ENCODE data around the gene COX19.
A peak's percentile ranks its signal among the peaks of the same experiment; 100 is the strongest.
"Not testable (repeated sequence)": the region's sequence is repeated elsewhere in the genome, so short reads cannot be mapped to it uniquely, and the experiment has no call there.

Gene COX19

DNA sequence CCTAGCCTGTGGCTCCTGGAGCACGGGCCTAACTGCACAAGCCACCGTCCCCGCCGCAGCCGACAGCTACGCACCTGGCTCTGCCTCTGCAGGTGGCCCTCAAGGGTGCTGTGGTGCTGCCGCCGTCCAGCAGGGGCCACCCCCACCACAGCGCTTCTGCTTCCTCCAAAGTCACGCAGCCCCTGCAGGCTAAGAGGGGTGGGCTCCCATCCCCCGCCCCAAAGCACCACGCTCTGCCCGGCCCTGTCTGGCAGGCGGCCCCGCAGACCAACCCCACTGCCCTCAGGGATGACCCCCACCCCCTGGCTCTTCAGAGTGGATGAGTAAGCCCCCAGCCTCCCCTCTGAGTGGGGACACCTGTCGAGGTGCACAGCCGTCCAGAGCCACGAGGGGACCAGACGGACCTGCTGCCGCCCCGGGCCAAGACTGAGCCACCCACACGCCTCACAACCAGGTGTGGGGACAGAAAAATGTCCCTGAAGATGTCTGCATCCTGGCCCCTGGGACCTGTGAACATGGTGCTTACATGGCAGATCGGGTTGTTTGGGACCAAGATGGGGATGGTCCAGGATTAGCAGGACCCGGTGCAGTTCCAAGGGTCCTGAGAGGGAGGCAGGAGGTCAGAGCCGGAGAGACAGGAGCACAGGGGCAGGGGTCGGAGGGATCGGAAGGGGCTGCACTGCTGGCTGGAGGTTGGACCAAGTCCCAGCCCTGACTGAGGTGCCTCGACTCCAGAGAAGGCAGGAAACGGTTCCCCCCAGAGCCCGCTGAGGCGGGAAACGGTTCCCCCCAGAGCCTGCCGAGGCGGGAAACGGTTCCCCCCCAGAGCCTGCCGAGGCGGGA, 11.9 kb downstream of the COX19 start:
- Histone ChIP-seq H3K36me3 (ENCODE audit: control insufficient read depth, insufficient read depth, low read length) (peaks cover 12% of the 10 kb centered on the region), H3K27me3 (replicated peaks; ENCODE audit: control insufficient read depth, insufficient read depth, low read length) (no peaks in the 10 kb centered on the region), H3K4me3 (replicated peaks; ENCODE audit: low read depth, low read length) (no peak overlapping the region)
- TF ChIP-seq, protein P1, sequence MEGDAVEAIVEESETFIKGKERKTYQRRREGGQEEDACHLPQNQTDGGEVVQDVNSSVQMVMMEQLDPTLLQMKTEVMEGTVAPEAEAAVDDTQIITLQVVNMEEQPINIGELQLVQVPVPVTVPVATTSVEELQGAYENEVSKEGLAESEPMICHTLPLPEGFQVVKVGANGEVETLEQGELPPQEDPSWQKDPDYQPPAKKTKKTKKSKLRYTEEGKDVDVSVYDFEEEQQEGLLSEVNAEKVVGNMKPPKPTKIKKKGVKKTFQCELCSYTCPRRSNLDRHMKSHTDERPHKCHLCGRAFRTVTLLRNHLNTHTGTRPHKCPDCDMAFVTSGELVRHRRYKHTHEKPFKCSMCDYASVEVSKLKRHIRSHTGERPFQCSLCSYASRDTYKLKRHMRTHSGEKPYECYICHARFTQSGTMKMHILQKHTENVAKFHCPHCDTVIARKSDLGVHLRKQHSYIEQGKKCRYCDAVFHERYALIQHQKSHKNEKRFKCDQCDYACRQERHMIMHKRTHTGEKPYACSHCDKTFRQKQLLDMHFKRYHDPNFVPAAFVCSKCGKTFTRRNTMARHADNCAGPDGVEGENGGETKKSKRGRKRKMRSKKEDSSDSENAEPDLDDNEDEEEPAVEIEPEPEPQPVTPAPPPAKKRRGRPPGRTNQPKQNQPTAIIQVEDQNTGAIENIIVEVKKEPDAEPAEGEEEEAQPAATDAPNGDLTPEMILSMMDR (IDR thresholded peaks at IDR 0.05; ENCODE audit: insufficient read depth, low read length, poor library complexity, severe bottlenecking) = peak; percentile 22
- DNase-seq (ENCODE audit: extremely low read depth, insufficient read length) = no peak

DNA sequence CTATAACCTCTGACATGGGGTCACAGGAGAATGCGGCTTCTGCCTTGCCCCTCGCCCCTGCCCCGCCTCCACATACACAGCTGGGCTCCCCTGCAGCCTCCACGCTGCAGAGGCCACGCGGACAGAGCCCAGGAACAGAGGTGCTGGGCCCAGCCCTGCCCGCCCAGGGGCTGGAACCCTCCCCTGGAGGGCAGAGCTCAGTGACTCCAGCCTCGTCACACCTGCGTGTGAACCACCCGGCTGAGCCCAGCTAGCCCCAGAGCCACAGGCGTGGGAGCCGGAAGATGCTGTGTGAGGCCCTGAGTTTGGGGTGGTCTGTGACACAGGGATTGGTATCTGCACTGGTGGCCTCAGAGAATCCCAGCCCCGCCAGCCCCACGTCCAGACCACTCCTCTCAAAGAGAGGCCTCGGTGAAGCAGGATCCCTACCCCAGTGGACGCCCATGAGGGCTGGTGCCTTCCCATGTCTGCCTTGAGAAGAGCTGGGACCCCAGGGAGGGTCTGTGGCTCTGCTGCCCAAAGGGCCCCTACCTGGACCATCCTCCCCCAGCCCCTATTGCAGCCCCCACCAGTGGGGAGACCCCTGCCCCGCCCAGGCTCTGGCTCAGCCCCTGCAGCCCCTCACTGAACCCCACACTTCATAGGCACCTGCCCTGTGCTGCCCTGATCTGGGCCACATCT, 12.8 kb downstream of the COX19 start:
- peaks cover 3% of the 10 kb centered on the region for H3K36me3 ChIP-seq (ENCODE audit: control insufficient read depth, insufficient read depth, low read length)
- no peak for DNase-seq (ENCODE audit: extremely low read depth, insufficient read length)
- H3K4me3 ChIP-seq (replicated peaks; ENCODE audit: low read depth, low read length) = no peak overlapping the region
- TF ChIP-seq, protein P1 (IDR thresholded peaks at IDR 0.05; ENCODE audit: insufficient read depth, low read length, poor library complexity, severe bottlenecking) = no peak
- no peaks in the 10 kb centered on the region for H3K27me3 ChIP-seq (replicated peaks; ENCODE audit: control insufficient read depth, insufficient read depth, low read length)

DNA sequence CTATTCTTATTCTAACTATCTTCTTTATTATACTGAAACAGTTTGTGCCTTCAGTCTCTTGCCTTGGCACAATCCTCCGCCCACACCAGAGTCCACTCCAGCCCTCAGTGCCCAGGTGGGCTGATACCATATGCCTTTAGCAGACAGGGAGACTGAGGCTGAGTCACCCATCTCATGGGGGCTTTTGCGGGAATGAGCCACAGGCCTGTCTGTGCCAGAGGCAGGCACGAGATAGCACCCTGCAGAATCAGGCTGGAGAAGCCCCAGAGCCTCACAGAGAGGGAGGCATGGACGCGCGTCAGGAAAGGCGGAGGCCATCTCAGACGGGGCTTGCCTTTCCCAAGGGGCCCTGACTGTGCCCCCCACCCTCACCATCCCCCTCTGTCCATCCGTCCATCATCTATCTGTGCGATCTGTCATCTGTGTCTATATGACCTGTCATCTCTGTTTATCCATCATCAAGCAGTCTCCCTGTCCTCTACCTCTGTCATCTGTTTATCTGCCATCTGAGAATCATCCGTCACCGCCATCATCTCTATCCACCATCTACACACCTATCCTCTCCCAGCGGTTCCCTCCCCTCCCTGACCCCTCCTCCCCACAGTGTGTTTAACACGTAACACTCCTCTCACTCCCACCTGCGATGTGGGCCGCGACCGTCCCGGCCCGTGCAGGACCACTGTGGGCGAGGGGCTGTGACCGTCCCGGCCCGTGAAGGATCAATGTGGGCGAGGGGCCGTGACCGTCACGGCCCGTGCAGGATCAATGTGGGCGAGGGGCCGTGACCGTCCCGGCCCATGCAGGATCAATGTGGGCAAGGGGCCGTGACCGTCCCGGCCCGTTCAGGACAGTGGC, 13.6 kb downstream of the COX19 start:
- no peak for DNase-seq (ENCODE audit: extremely low read depth, insufficient read length)
- Histone ChIP-seq H3K4me3 (replicated peaks; ENCODE audit: low read depth, low read length) (no peak overlapping the region), H3K36me3 (ENCODE audit: control insufficient read depth, insufficient read depth, low read length) (no peaks in the 10 kb centered on the region), H3K27me3 (replicated peaks; ENCODE audit: control insufficient read depth, insufficient read depth, low read length) (no peaks in the 10 kb centered on the region)
- TF ChIP-seq, protein P1 (IDR thresholded peaks at IDR 0.05; ENCODE audit: insufficient read depth, low read length, poor library complexity, severe bottlenecking) = no peak

DNA sequence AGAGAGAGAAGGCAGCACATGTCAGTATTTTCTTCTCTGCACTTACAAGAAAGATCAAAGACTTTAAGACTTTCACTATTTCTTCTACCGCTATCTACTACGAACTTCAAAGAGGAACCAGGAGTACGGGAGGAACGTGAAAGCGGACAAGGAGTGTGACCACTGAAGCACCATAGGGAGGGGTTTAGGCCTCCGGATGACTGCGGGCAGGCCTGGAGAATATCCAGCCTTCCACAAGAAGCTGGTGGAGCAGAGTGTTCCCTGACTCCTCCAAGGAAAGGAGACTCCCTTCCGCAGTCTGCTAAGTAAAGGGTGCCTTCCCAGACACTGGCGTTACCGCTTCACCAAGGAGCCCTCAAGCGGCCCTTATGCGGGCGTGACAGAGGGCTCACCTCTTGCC, 14.4 kb downstream of the COX19 start:
- not testable (repeated sequence) for H3K36me3 ChIP-seq (ENCODE audit: control insufficient read depth, insufficient read depth, low read length); H3K4me3 ChIP-seq (replicated peaks; ENCODE audit: low read depth, low read length); H3K27me3 ChIP-seq (replicated peaks; ENCODE audit: control insufficient read depth, insufficient read depth, low read length); DNase-seq (ENCODE audit: extremely low read depth, insufficient read length)

DNA sequence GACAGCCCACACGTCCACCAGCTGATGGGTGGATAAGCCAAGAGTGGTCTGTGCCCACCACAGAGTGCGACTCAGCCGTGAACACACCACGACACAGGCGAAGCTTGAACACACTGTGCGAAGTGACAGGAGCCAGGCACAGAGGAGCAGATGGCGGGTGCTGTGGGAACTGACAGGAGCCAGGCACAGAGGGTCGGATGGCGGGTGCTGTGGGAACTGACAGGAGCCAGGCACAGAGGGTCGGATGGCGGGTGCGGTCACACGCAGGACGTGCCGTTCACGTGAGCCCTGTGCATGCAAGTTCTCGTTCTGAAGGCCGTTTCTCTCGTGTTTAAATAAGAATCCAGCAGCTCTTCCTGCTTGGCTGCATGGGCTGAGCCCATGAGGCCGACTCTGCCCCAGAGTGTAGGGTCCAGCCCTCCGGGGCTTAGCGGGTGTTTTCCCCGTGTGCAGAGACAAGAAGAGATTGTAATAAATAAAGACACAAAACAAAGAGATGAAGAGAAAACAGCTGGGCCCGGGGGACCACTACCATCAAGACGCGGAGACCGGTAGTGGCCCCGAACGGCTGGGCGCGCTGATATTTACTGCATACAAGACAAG, 15.0 kb downstream of the COX19 start:
- no peaks in the 10 kb centered on the region for H3K36me3 ChIP-seq (ENCODE audit: control insufficient read depth, insufficient read depth, low read length)
- no peak for DNase-seq (ENCODE audit: extremely low read depth, insufficient read length)
- TF ChIP-seq, protein P1 (IDR thresholded peaks at IDR 0.05; ENCODE audit: insufficient read depth, low read length, poor library complexity, severe bottlenecking) = no peak
- no peaks in the 10 kb centered on the region for H3K27me3 ChIP-seq (replicated peaks; ENCODE audit: control insufficient read depth, insufficient read depth, low read length)
- no peak overlapping the region for H3K4me3 ChIP-seq (replicated peaks; ENCODE audit: low read depth, low read length)

DNA sequence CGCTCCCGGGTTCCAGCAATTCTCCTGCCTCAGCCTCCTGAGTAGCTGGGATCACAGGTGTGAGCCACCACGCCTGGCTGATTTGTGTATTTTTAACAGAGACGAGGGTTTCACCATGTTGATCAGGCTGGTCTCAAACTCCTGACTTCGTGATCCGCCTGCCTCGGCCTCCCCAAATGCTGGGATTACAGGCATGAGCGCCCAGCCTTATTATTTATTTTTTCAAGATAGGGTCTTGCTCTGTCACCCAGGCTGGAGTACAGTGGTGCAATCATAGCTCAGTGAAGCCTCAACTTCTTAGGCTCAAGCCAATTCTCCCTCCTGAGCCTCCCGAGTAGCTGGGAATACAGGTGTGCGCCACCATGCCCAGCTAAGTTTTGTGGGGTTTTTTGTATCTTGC, 15.6 kb downstream of the COX19 start:
- H3K27me3 ChIP-seq (replicated peaks; ENCODE audit: control insufficient read depth, insufficient read depth, low read length); DNase-seq (ENCODE audit: extremely low read depth, insufficient read length); H3K36me3 ChIP-seq (ENCODE audit: control insufficient read depth, insufficient read depth, low read length); H3K4me3 ChIP-seq (replicated peaks; ENCODE audit: low read depth, low read length): not testable (repeated sequence)

All from GM06990 (cell line).